Heart left ventricle (tissue), 16 donors: ENCODE measurements around the gene FAM50B. TPM values are rescaled to one million over a fixed set of nuclear protein-coding genes. Genes with fewer than 3 reads are reported as not detected.

Experiments used
- ATAC-seq, 4 donors: fragments of 200-7000 bp; cut with Tn5 transposase; one replicate each; pipeline ENCODE4 v1.9.1; 2020 to 2022; ENCODE audit warnings: moderate library complexity in 4 of 4, mild to moderate bottlenecking in 3 of 4, moderate number of reproducible peaks in 1 of 4
- DNase-seq, 5 donors: peaks; one replicate each; pipeline ENCODE4 v3.0.0-alpha.2; 2020
- H3K27ac ChIP-seq, 12 donors: fragments of 200-600 bp; sonication (generic) in 4 of 12; one replicate each; pipeline versions ENCODE4 v1.5.0 to v1.8.0; 2016 to 2022; ENCODE audit warnings: mild to moderate bottlenecking in 2 of 12
- H3K27me3 ChIP-seq, 9 donors: fragments of 200-600 bp; sonication (generic) in 2 of 9; one replicate each; pipeline versions ENCODE4 v1.5.1 to v1.8.0; 2016 to 2022; ENCODE audit warnings: mild to moderate bottlenecking in 3 of 9
- H3K36me3 ChIP-seq, 9 donors: fragments of 200-600 bp; sonication (generic) in 2 of 9; one replicate each; pipeline versions ENCODE4 v1.5.0 to v1.8.0; 2018 to 2022; ENCODE audit warnings: mild to moderate bottlenecking in 2 of 9
- H3K4me1 ChIP-seq, 12 donors: fragments of 200-600 bp; sonication (generic) in 4 of 12; one replicate each; pipeline versions ENCODE4 v1.5.0 to v1.8.0; 2016 to 2022; ENCODE audit warnings: mild to moderate bottlenecking in 3 of 12
- H3K4me3 ChIP-seq, 12 donors: fragments of 200-600 bp; sonication (generic) in 4 of 12; one replicate each; pipeline versions ENCODE4 v1.5.0 to v1.8.0; 2017 to 2022; ENCODE audit warnings: mild to moderate bottlenecking in 9 of 12, moderate library complexity in 4 of 12
- H3K9me3 ChIP-seq, 12 donors: fragments of 200-600 bp; sonication (generic) in 4 of 12; one replicate each; pipeline versions ENCODE4 v1.5.0 to v1.8.0; 2016 to 2022; ENCODE audit warnings: mild to moderate bottlenecking in 1 of 12
- CTCF ChIP-seq, 12 donors: fragments of 200-600 bp; sonication (generic) in 4 of 12; IDR thresholded peaks; one replicate each; pipeline versions ENCODE4 v1.5.0 to v1.8.0; 2018 to 2022; ENCODE audit warnings: antibody characterized with exemption in 12 of 12, mild to moderate bottlenecking in 5 of 12
- POLR2A ChIP-seq, 2 donors: fragments of 450-650 bp; IDR thresholded peaks; one replicate each; pipeline ENCODE4 v1.6.1; 2017; ENCODE audit warnings: antibody characterized with exemption in 2 of 2, mild to moderate bottlenecking in 2 of 2, moderate library complexity in 2 of 2
- WGBS, 4 donors: extraction: QIAGEN DNeasy Blood & Tissue Kit in 2 of 4; methylation state at CpG; one replicate each; pipeline versions ENCODE4 v1.1.5 to v1.1.7; 2013 to 2018; 5-methylcytosine and 5-hydroxymethylcytosine counted together
- intact Hi-C, 10 donors: fragments of 100-400 bp; cut with DNase I; formaldehyde crosslinking; loops; one replicate each; pipeline versions ENCODE4 v1.11.1 to v1.14.2; 2022
- polyA plus RNA-seq, 2 donors: library from polyadenylated mRNA; stranded (reverse); fragments of 200-250 nt; gene quantifications; one replicate each; pipeline ENCODE4 v1.2.3, GENCODE V29; 2013
- total RNA-seq, 9 donors: library from RNA; depleted of rRNA in 2 of 9; stranded (reverse); fragments of >200 nt in 2 of 9; fragmentation: NEBNext Ultra II Directional in 3 of 9; extraction: Animal tissue kit (Norgen Biotek cat#: 25700) in 3 of 9; gene quantifications; one replicate each; pipeline versions ENCODE4 v1.1.0 to v1.2.4, GENCODE V29; 2016 to 2023
- donor health status: ischemic (EF 13 %, LVEDD 7.1; RV severe dilation, severe dysfunction).
- donor health status: healthy with polysubstance abuse.
- donor health status: DM: no; HTN: yes; CAD: no.
- donor health status: DM: no; HTN: no; CAD: no.
- donor health status: ischemic (EF 25% LVEDD 6.9; RV normal size, moderate dysfunction).
- donor health status: ischemic (EF 25% LVEDD 5.7; RV mildly dilated, moderate dysfunction).
- donor health status: healthy.
- donor health status: DM: yes; HTN: yes; CAD: no.
- donor health status: ischemic (EF 35%, LVEDD 5.7; RV mildly dilated, moderate dysfunction).
- donor health status: nonischemic (EF 11% LVEDD 7.7; RV severe dilation, severe dysfunction).
- donor health status: DM: yes; HTN: yes; CAD: no.
- donor health status: PGD.
- donor health status: ischemic (EF 29% LVEDD 5.4; RV normal size, mild dysfunction).
- donor health status: nonischemic (EF 23%, LVEDD 6.1; RV moderate dilation, normal function).

Gene FAM50B
- total and polyA plus RNA-seq, 11 donors, result 11.7 to 29.1 (median 21.5) TPM

- H3K9me3 ChIP-seq, result no peaks in the 10 kb centered on the region
- no peak for ATAC-seq
- no peaks in the 10 kb centered on the region for H3K36me3 ChIP-seq
- TF ChIP-seq CTCF (IDR thresholded peaks at IDR 0.05) (no peak), POLR2A (IDR thresholded peaks at IDR 0.05) (no peak)
- peaks cover 0 to 16% (median 2%) of the 10 kb centered on the region in 12 donors for H3K4me1 ChIP-seq
- WGBS, 4 donors, result 89 to 94% (median 92%) methylated on average over 4 of the region's 4 CpGs
- no peak for DNase-seq
- no peaks in the 10 kb centered on the region for H3K27me3 ChIP-seq
- no peak overlapping the region for H3K27ac ChIP-seq
- no peak overlapping the region for H3K4me3 ChIP-seq
- intact Hi-C loops, result no loop called here
Measured at GRCh38 chr6:3874069-3874468, 24.9 kb downstream of the FAM50B start.

DNA sequence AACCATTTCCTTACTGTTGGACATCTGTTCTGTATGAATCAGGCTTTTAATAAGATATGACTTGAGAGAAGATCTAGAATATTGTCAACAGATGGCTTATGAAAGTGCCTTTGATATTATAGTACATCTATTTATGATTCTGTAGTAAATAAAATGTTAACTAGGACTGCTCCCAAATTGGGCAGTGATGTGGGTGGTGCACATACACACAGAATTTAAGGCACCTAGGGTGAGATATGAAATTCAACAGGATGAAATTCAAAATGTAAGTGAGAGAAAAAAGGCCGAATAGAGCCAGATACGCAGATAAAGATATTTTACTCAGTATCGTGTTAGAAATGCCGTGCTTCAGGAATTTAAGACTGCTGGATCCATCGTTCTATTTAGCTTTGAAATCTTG lies 26.3 kb downstream of the FAM50B start:
- H3K36me3 ChIP-seq, result no peaks in the 10 kb centered on the region
- peak overlapping the region in 6 of 12 donors; percentile 0 to 32 (median 19) for H3K4me3 ChIP-seq
- intact Hi-C loops, result loop anchor here in 1 of 10 donors (5.0 kb wide), 1 partner anchor 33 kb away; no protein-coding TSS in a partner anchor
- H3K4me1 ChIP-seq, result peaks cover 0 to 16% (median 2%) of the 10 kb centered on the region in 12 donors
- TF ChIP-seq POLR2A (IDR thresholded peaks at IDR 0.05) (no peak), CTCF (IDR thresholded peaks at IDR 0.05) (no peak)
- peak overlapping the region in 9 of 12 donors; percentile 3 to 62 (median 34) for H3K27ac ChIP-seq
- 81 to 95% (median 91%) methylated on average over 5 of the region's 5 CpGs for WGBS, 4 donors
- ATAC-seq (no peak), DNase-seq (no peak)
- H3K9me3 ChIP-seq, result no peaks in the 10 kb centered on the region
- H3K27me3 ChIP-seq, result no peaks in the 10 kb centered on the region

DNA sequence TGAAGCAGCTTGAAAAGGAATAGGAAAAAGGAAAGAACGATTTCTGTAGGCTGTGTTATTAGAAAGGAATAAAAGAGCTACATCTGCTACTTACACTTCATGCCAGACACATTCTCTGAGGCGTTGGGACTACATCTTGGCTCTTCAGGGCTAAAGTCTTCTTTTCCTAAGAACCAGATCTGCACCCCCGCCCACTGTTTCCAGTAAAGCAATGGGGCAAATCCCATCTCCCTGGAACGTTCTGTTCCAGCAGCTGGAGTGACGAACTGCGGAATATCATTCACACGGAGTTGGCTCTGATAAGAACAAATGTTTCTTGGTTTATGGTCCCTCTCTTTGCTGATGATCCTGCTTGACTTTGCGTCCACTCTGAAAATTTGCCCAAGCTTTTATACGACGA lies 26.9 kb downstream of the FAM50B start:
- Histone ChIP-seq H3K27ac (peak overlapping the region in 10 of 12 donors; percentile 3 to 62 (median 32)), H3K36me3 (no peaks in the 10 kb centered on the region), H3K9me3 (no peaks in the 10 kb centered on the region), H3K27me3 (no peaks in the 10 kb centered on the region), H3K4me1 (peaks cover 0 to 16% (median 2%) of the 10 kb centered on the region in 12 donors), H3K4me3 (peak overlapping the region in 7 of 12 donors; percentile 0 to 32 (median 19))
- WGBS, 4 donors, result 60 to 66% (median 62%) methylated on average over 10 of the region's 10 CpGs
- ATAC-seq (peak; percentile 68 to 93 (median 84)), DNase-seq (peak in 2 of 5 donors; percentile 56 to 78)
- intact Hi-C loops, result loop anchor here in 1 of 10 donors (5.0 kb wide), 1 partner anchor 34 kb away; no protein-coding TSS in a partner anchor
- TF ChIP-seq POLR2A (IDR thresholded peaks at IDR 0.05), result no peak
- TF ChIP-seq CTCF (IDR thresholded peaks at IDR 0.05), result no peak

GRCh38 chr6:3876866-3877265 lies 27.7 kb downstream of the FAM50B start:
- ATAC-seq, result peak in 1 of 4 donors; percentile 52
- intact Hi-C loops, result loop anchor here in 1 of 10 donors (5.0 kb wide), 1 partner anchor 35 kb away; no protein-coding TSS in a partner anchor
- H3K27ac ChIP-seq, result peak overlapping the region in 5 of 12 donors; percentile 15 to 62 (median 31)

More at GRCh38 chr6:3876866-3877265, 27.7 kb downstream of the FAM50B start:
- Histone ChIP-seq H3K27me3 (no peaks in the 10 kb centered on the region), H3K4me3 (no peak overlapping the region), H3K4me1 (peaks cover 0 to 16% (median 2%) of the 10 kb centered on the region in 12 donors), H3K36me3 (no peaks in the 10 kb centered on the region), H3K9me3 (no peaks in the 10 kb centered on the region)
- TF ChIP-seq POLR2A (IDR thresholded peaks at IDR 0.05), result no peak
- no peak for TF ChIP-seq CTCF (IDR thresholded peaks at IDR 0.05)
- 61 to 65% (median 64%) methylated on average over 4 of the region's 4 CpGs for WGBS, 4 donors
- DNase-seq, result no peak
